ENCODE measurements around the gene ZSCAN31.
"Not testable (repeated sequence)": the region's sequence is repeated elsewhere in the genome, so short reads cannot be mapped to it uniquely, and the experiment has no call there.

The ZSCAN31 gene

GRCh38 chr6:28333047-28333446, 2.9 kb downstream of the ZSCAN31 start:
- no peak overlapping the region for H3K27ac ChIP-seq
- TF ChIP-seq CTCF (IDR thresholded peaks at IDR 0.05) (no peak), ZFX (IDR thresholded peaks at IDR 0.05; ENCODE audit: borderline replicate concordance) (no peak)

- TF ChIP-seq ZFX (IDR thresholded peaks at IDR 0.05; ENCODE audit: borderline replicate concordance) = no peak
Observed at GRCh38 chr6:28330041-28330440, 5.9 kb downstream of the ZSCAN31 start.

GRCh38 chr6:28326371-28326948, 9.5 kb downstream of the ZSCAN31 start:
- TF ChIP-seq ZFX (IDR thresholded peaks at IDR 0.05; ENCODE audit: borderline replicate concordance) = no peak
- no peak for TF ChIP-seq CTCF (IDR thresholded peaks at IDR 0.05)
- no peak overlapping the region for H3K27ac ChIP-seq

More at GRCh38 chr6:28330041-28330440, 5.9 kb downstream of the ZSCAN31 start:
- no peak overlapping the region for H3K27ac ChIP-seq

- TF ChIP-seq ZFX (IDR thresholded peaks at IDR 0.05; ENCODE audit: borderline replicate concordance) (no peak), CTCF (IDR thresholded peaks at IDR 0.05) (no peak)
- peak overlapping the region; percentile 73 for H3K27ac ChIP-seq
Observed at GRCh38 chr6:28323813-28324424, 12.0 kb downstream of the ZSCAN31 start.

GRCh38 chr6:28322661-28323060, 13.3 kb downstream of the ZSCAN31 start:
- TF ChIP-seq ZFX (IDR thresholded peaks at IDR 0.05; ENCODE audit: borderline replicate concordance) (no peak), CTCF (IDR thresholded peaks at IDR 0.05) (no peak)
- peak overlapping the region; percentile 73 for H3K27ac ChIP-seq

- not testable (repeated sequence) for H3K27ac ChIP-seq
Observed at GRCh38 chr6:28317866-28318265, 18.1 kb downstream of the ZSCAN31 start.

GRCh38 chr6:28315628-28316027, 20.3 kb downstream of the ZSCAN31 start:
- TF ChIP-seq ZFX (IDR thresholded peaks at IDR 0.05; ENCODE audit: borderline replicate concordance) (no peak), CTCF (IDR thresholded peaks at IDR 0.05) (no peak)
- H3K27ac ChIP-seq = no peak overlapping the region

GRCh38 chr6:28312939-28313338, 23.0 kb downstream of the ZSCAN31 start:
- TF ChIP-seq ZFX (IDR thresholded peaks at IDR 0.05; ENCODE audit: borderline replicate concordance) (no peak), CTCF (IDR thresholded peaks at IDR 0.05) (no peak)
- no peak overlapping the region for H3K27ac ChIP-seq
